Fibroblast of peridontal ligament (primary cell): ENCODE measurements around the gene DIRAS3.
A peak's percentile ranks its signal among the peaks of the same experiment; 100 is the strongest.
"Not testable (repeated sequence)": the region's sequence is repeated elsewhere in the genome, so short reads cannot be mapped to it uniquely, and the experiment has no call there.

Experiments
- DNase-seq: peaks from one replicate; pipeline ENCODE4 v3.0.0-alpha.2; 2010; ENCODE audit errors: extremely low read depth

DIRAS3 gene

GRCh38 chr1:68049941-68050878 is at the start of gene DIRAS3:
TSS of gene DIRAS3 (minus strand) at chr1:68050627. CDS start at chr1:68047297, 3,330 bp downstream.
- peak; percentile 62 for DNase-seq

- no peak for DNase-seq
Observed at GRCh38 chr1:68093737-68094136, 43.3 kb upstream of the DIRAS3 start.

GRCh38 chr1:68087184-68087583 is 36.8 kb upstream of the DIRAS3 start:
- DNase-seq, result no peak

- DNase-seq, result no peak
Observed at GRCh38 chr1:68085752-68086151, 35.3 kb upstream of the DIRAS3 start.

- DNase-seq, result no peak
Observed at GRCh38 chr1:68083686-68084085, 33.3 kb upstream of the DIRAS3 start.

- no peak for DNase-seq
Observed at GRCh38 chr1:68081775-68082283, 31.4 kb upstream of the DIRAS3 start.

GRCh38 chr1:68078647-68079046 is 28.2 kb upstream of the DIRAS3 start:
- no peak for DNase-seq

GRCh38 chr1:68074472-68074871 is 24.0 kb upstream of the DIRAS3 start:
- no peak for DNase-seq

- no peak for DNase-seq
Observed at GRCh38 chr1:68065766-68066165, 15.3 kb upstream of the DIRAS3 start.

- not testable (repeated sequence) for DNase-seq
Observed at GRCh38 chr1:68058053-68058452, 7.6 kb upstream of the DIRAS3 start.

GRCh38 chr1:68057564-68057963 is 7.1 kb upstream of the DIRAS3 start:
- no peak for DNase-seq

- no peak for DNase-seq
Observed at GRCh38 chr1:68057050-68057449, 6.6 kb upstream of the DIRAS3 start.

GRCh38 chr1:68051475-68051874 is 1.0 kb upstream of the DIRAS3 start:
- peak; percentile 79 for DNase-seq

GRCh38 chr1:68047659-68048026 is 2.8 kb downstream of the DIRAS3 start:
- no peak for DNase-seq

GRCh38 chr1:68046885-68047658 is 3.4 kb downstream of the DIRAS3 start:
- DNase-seq, result no peak

- no peak for DNase-seq
Observed at GRCh38 chr1:68046423-68046822, 4.0 kb downstream of the DIRAS3 start.

GRCh38 chr1:68045511-68046180 is 4.8 kb downstream of the DIRAS3 start:
- no peak for DNase-seq

- no peak for DNase-seq
Observed at GRCh38 chr1:68043443-68044090, 6.9 kb downstream of the DIRAS3 start.

- no peak for DNase-seq
Observed at GRCh38 chr1:68036946-68037345, 13.5 kb downstream of the DIRAS3 start.

- DNase-seq, result no peak
Observed at GRCh38 chr1:68029444-68029843, 21.0 kb downstream of the DIRAS3 start.

GRCh38 chr1:68028566-68028965 is 21.9 kb downstream of the DIRAS3 start:
- peak; percentile 29 for DNase-seq
